B cell (primary cell): ENCODE measurements around the gene GFOD1. TPM values are rescaled to one million over a fixed set of nuclear protein-coding genes. Genes with fewer than 3 reads are reported as not detected.

ENCODE experiments used
- ATAC-seq: fragments of 200-7000 bp; cut with Tn5 transposase; one replicate; pipeline ENCODE4 v1.10.0; 2021; ENCODE audit warnings: low read depth, mild to moderate bottlenecking, moderate number of reproducible peaks, moderate library complexity
- CTCF ChIA-PET: fragments of 350-600 bp; sonication (Branson Sonifier 250); formaldehyde crosslinking; loops from one replicate; lab custom pipeline; 2021; ENCODE audit warnings: antibody characterized with exemption, inconsistent platforms; lab: Charles Lee
- POLR2A ChIA-PET: fragments of 350-600 bp; sonication (Branson Sonifier 250); formaldehyde crosslinking; loops from one replicate; lab custom pipeline; 2021; ENCODE audit warnings: antibody characterized with exemption; lab: Charles Lee
- DNase-seq: peaks from one replicate; pipeline ENCODE4 v3.0.0; 2013
- H2AFZ ChIP-seq: 2 replicates; pipeline ENCODE4 v1.6.1; 2012; ENCODE audit warnings: mild to moderate bottlenecking, low read depth, low read length; ENCODE audit not compliant: insufficient read depth, poor library complexity, severe bottlenecking
- H3K27ac ChIP-seq, 2 donors: 1 replicate in 1 of 2; 2 replicates in 1 of 2; pipeline ENCODE4 v1.5.1; 2012 to 2013; ENCODE audit warnings: low read length in 2 of 2, mild to moderate bottlenecking in 2 of 2, moderate library complexity in 1 of 2
- H3K27me3 ChIP-seq, 4 experiments: fragments of 200-600 bp in 1 of 4; sonication (generic) in 1 of 4; replicated peaks in 1 of 4; 1 replicate in 2 of 4; 2 replicates in 2 of 4; pipeline versions ENCODE4 v1.6.1 to v1.7.0; 2013 to 2016; ENCODE audit warnings: low read length in 3 of 4, mild to moderate bottlenecking in 2 of 4, mixed read lengths in 1 of 4, moderate library complexity in 1 of 4; ENCODE audit not compliant: insufficient read depth in 4 of 4, control insufficient read depth in 3 of 4; ENCODE audit errors: control extremely low read depth in 1 of 4
- H3K36me3 ChIP-seq, 2 experiments: replicated peaks in 1 of 2; 1 replicate in 1 of 2; 2 replicates in 1 of 2; pipeline versions ENCODE4 v1.6.1 to v1.7.1; 2013; ENCODE audit warnings: low read length in 1 of 2; ENCODE audit not compliant: insufficient read depth in 2 of 2, control insufficient read depth in 1 of 2; ENCODE audit errors: control extremely low read depth in 1 of 2, extremely low read depth in 1 of 2
- H3K4me1 ChIP-seq, 2 donors: fragments of 200-600 bp in 1 of 2; sonication (generic) in 1 of 2; 1 replicate in 1 of 2; 2 replicates in 1 of 2; pipeline versions ENCODE4 v1.5.1 to v1.6.1; 2013 to 2017; ENCODE audit warnings: low read length in 2 of 2; ENCODE audit not compliant: control insufficient read depth in 2 of 2, insufficient read depth in 2 of 2
- H3K4me2 ChIP-seq: replicated peaks from 2 replicates; pipeline ENCODE3; 2012; ENCODE audit warnings: mild to moderate bottlenecking, low read depth, low read length; ENCODE audit not compliant: poor library complexity, severe bottlenecking
- H3K4me3 ChIP-seq, 5 experiments: fragments of 200-600 bp in 1 of 5; sonication (generic) in 1 of 5; 1 replicate in 3 of 5; 2 replicates in 2 of 5; pipeline versions ENCODE4 v1.5.1 to v1.7.0; 2011 to 2016; ENCODE audit warnings: low read length in 4 of 5, mild to moderate bottlenecking in 4 of 5, low read depth in 2 of 5, control low read depth in 1 of 5, moderate library complexity in 1 of 5; ENCODE audit not compliant: insufficient read depth in 1 of 5; ENCODE audit errors: control extremely low read depth in 1 of 5, extremely low read depth in 1 of 5
- H3K79me2 ChIP-seq: fragments of 200-600 bp; sonication (generic); one replicate; pipeline ENCODE4 v1.6.0; 2016; ENCODE audit warnings: low read length; ENCODE audit not compliant: control insufficient read depth, insufficient read depth
- H3K9ac ChIP-seq: fragments of 200-600 bp; sonication (generic); 2 replicates; pipeline ENCODE4 v1.6.1; 2017; ENCODE audit warnings: mild to moderate bottlenecking, low read length, moderate library complexity
- H3K9me3 ChIP-seq, 3 donors: one replicate each; pipeline versions ENCODE4 v1.6.1 to v1.7.1; 2013; ENCODE audit warnings: low read length in 2 of 3; ENCODE audit not compliant: control insufficient read depth in 2 of 3, insufficient read depth in 1 of 3; ENCODE audit errors: control extremely low read depth in 1 of 3
- H4K20me1 ChIP-seq: 2 replicates; pipeline ENCODE4 v1.6.0; 2012; ENCODE audit warnings: mild to moderate bottlenecking, low read length; ENCODE audit not compliant: insufficient read depth, control insufficient read depth, poor library complexity, severe bottlenecking
- H3K27ac Mint-ChIP-seq: one replicate; pipeline ENCODE4 v1.8.0; 2021; ENCODE audit warnings: mixed read lengths
- H3K27me3 Mint-ChIP-seq: one replicate; pipeline ENCODE4 v1.8.0; 2021; ENCODE audit warnings: mixed read lengths
- H3K4me1 Mint-ChIP-seq: one replicate; pipeline ENCODE4 v1.8.0; 2021; ENCODE audit warnings: mixed read lengths
- H3K4me3 Mint-ChIP-seq: one replicate; pipeline ENCODE4 v1.8.0; 2021; ENCODE audit warnings: mixed read lengths
- H3K9me3 Mint-ChIP-seq: one replicate; pipeline ENCODE4 v1.8.0; 2022; ENCODE audit warnings: mixed read lengths; ENCODE audit not compliant: insufficient read depth
- EZH2 ChIP-seq: IDR thresholded peaks from 2 replicates; pipeline ENCODE4 v1.6.1; 2012; ENCODE audit warnings: borderline replicate concordance, low read depth, mild to moderate bottlenecking, moderate library complexity, low read length; ENCODE audit not compliant: insufficient read depth, poor library complexity, severe bottlenecking
- WGBS: methylation state at CpG from one replicate; pipeline ENCODE4 v1.1.5; 2013; ENCODE audit warnings: missing lambda C conversion rate; ENCODE audit not compliant: insufficient coverage; 5-methylcytosine and 5-hydroxymethylcytosine counted together
- intact Hi-C: fragments of 100-400 bp; cut with micrococcal nuclease; formaldehyde crosslinking; loops from one replicate; pipeline ENCODE4 v1.10.0; 2022
- polyA plus RNA-seq: library from polyadenylated mRNA; depleted of rRNA; stranded (reverse); fragments of >200 nt; gene quantifications from 2 replicates; pipeline ENCODE4 v1.2.3, GENCODE V29; 2012
- total RNA-seq, 2 donors: library from RNA; stranded (reverse); fragments of 120-200 nt in 1 of 2; gene quantifications; 1 replicate in 1 of 2; 2 replicates in 1 of 2; pipeline versions ENCODE4 v1.2.3 to v1.2.4, GENCODE V29; 2013 to 2022
- TF ChIP-seq, protein P1 (sequence below): fragments of 200-600 bp; IDR thresholded peaks from one replicate; pipeline ENCODE4 v1.8.0; 2022; ENCODE audit warnings: antibody characterized with exemption, mild to moderate bottlenecking

Gene GFOD1
- total and polyA plus RNA-seq, 2 donors (not counting 1 experiment from before 2014, with no cell fraction given): 8.3 to 42.4 TPM

DNA sequence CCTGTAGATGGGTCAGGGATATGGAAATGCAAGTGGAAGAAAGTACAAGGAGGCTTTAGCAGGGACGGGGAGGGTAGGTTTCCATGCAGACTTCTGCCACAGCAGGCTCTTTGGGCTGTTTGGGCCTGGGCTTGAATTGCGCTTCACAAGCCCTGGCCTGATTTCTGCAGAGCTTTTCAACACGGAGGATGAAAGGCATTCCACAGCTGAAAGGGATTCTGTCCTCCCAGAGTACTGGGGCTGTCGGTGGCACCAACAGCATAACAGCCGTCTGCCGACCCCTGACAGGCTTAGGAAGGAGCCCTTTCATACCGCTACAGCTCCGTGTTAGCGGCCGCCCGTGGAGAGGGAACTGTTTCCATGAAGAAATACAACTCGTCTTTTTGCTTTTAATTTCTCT is 136.1 kb downstream of the GFOD1 start:
- TF ChIP-seq EZH2: no peak
- TF ChIP-seq, protein P1, sequence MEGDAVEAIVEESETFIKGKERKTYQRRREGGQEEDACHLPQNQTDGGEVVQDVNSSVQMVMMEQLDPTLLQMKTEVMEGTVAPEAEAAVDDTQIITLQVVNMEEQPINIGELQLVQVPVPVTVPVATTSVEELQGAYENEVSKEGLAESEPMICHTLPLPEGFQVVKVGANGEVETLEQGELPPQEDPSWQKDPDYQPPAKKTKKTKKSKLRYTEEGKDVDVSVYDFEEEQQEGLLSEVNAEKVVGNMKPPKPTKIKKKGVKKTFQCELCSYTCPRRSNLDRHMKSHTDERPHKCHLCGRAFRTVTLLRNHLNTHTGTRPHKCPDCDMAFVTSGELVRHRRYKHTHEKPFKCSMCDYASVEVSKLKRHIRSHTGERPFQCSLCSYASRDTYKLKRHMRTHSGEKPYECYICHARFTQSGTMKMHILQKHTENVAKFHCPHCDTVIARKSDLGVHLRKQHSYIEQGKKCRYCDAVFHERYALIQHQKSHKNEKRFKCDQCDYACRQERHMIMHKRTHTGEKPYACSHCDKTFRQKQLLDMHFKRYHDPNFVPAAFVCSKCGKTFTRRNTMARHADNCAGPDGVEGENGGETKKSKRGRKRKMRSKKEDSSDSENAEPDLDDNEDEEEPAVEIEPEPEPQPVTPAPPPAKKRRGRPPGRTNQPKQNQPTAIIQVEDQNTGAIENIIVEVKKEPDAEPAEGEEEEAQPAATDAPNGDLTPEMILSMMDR: no peak
- H3K4me1 Mint-ChIP-seq: peaks cover 40% of the 10 kb centered on the region
- Histone ChIP-seq H3K36me3 (no peaks in the 10 kb centered on the region), H3K9me3 (no peaks in the 10 kb centered on the region), H2AFZ (no peak overlapping the region), H3K79me2 (no peaks in the 10 kb centered on the region), H3K4me1 (peaks cover 30 to 38% of the 10 kb centered on the region in 2 donors), H3K9ac (no peak overlapping the region), H3K4me3 (no peak overlapping the region), H3K4me2 (no peak overlapping the region), H3K27me3 (no peaks in the 10 kb centered on the region), H3K27ac (no peak overlapping the region), H4K20me1 (no peaks in the 10 kb centered on the region)
- no peak for ATAC-seq
- ChIA-PET POLR2A (no interaction called here), CTCF (interaction anchor here (1.4 kb wide), 1 partner anchor 14 kb away, joined by 7 read pairs; no protein-coding TSS in a partner anchor)
- DNase-seq: no peak
- intact Hi-C loops: no loop called here
- H3K9me3 Mint-ChIP-seq: no peaks in the 10 kb centered on the region
- H3K27me3 Mint-ChIP-seq: no peaks in the 10 kb centered on the region
- peak overlapping the region; percentile 17 for H3K27ac Mint-ChIP-seq
- 98% methylated on average over 12 of the region's 12 CpGs for WGBS
- no peak overlapping the region for H3K4me3 Mint-ChIP-seq

DNA sequence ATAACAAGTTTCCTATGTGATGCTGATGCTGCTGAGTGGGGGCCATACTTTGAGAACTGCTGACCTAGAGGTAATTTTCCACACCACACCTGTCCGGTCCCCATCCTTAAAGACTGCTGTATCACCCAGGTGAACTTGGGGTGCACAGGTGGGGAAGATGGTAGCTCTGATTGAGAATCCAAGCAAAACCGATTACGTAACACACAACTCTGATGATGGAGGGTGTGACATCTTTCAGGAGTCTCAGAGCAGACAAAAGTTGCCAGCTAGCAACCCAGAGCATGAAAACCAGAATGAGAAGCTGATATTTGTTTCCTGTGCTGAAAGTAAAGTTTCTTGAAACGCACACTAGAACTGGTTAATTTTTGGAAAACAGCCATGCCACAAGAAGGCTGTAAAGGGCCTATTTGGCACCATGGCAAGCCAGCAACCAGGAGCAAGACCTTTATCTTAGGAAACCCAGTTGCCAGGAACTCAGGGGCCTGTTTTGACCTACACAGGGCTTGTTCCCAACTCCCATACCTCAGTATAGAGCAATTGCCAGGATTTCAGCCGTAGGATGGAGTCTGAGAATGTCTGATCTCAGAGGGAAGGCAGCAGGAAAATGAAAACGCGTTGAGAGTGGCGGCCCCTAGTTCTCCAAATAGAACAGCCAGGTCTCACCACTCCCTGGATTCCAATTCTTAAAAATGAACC is 137.4 kb downstream of the GFOD1 start:
- Histone ChIP-seq H3K27ac (no peak overlapping the region), H3K79me2 (no peaks in the 10 kb centered on the region), H4K20me1 (no peaks in the 10 kb centered on the region), H3K36me3 (no peaks in the 10 kb centered on the region), H3K4me1 (peaks cover 20 to 25% of the 10 kb centered on the region in 2 donors), H2AFZ (no peak overlapping the region), H3K4me3 (no peak overlapping the region), H3K27me3 (no peaks in the 10 kb centered on the region), H3K9me3 (no peaks in the 10 kb centered on the region), H3K4me2 (no peak overlapping the region), H3K9ac (no peak overlapping the region)
- H3K27ac Mint-ChIP-seq: no peak overlapping the region
- H3K4me3 Mint-ChIP-seq: no peak overlapping the region
- TF ChIP-seq EZH2: no peak
- TF ChIP-seq, protein P1: no peak
- DNase-seq: no peak
- H3K27me3 Mint-ChIP-seq: no peaks in the 10 kb centered on the region
- ChIA-PET CTCF (interaction anchor here (0.8 to 1.1 kb wide), 2 partner anchors 10 to 12 kb away, joined by 3 to 4 read pairs; no protein-coding TSS in a partner anchor), POLR2A (no interaction called here)
- peaks cover 27% of the 10 kb centered on the region for H3K4me1 Mint-ChIP-seq
- WGBS: 91% methylated on average over 5 of the region's 8 CpGs
- no peaks in the 10 kb centered on the region for H3K9me3 Mint-ChIP-seq
- no peak for ATAC-seq
- intact Hi-C loops: no loop called here
